Loucy (cell line): Measurements from ENCODE around the gene CCDC112.

ENCODE experiments used
- H2AFZ ChIP-seq: fragments of 200-600 bp; sonication (generic); 2 replicates; pipeline ENCODE4 v1.6.0; 2016; ENCODE audit warnings: antibody characterized with exemption, mild to moderate bottlenecking, low read length, moderate library complexity
- H3F3A ChIP-seq: fragments of 200-600 bp; 2 replicates; pipeline ENCODE4 v1.6.0; 2016; ENCODE audit warnings: antibody characterized with exemption, low read depth, mild to moderate bottlenecking
- H3K27me3 ChIP-seq: fragments of 200-600 bp; sonication (generic); 2 replicates; pipeline ENCODE4 v1.6.1; 2014; ENCODE audit warnings: low read length, mild to moderate bottlenecking; ENCODE audit not compliant: insufficient read depth, poor library complexity, severe bottlenecking
- H3K36me3 ChIP-seq: fragments of 200-600 bp; sonication (generic); 2 replicates; pipeline ENCODE4 v1.6.1; 2016; ENCODE audit warnings: low read length; ENCODE audit not compliant: insufficient read depth
- H3K4me1 ChIP-seq: fragments of 200-600 bp; sonication (generic); 2 replicates; pipeline ENCODE4 v1.5.1; 2014; ENCODE audit warnings: low read length, mild to moderate bottlenecking; ENCODE audit not compliant: insufficient read depth, poor library complexity, severe bottlenecking
- H3K4me2 ChIP-seq: fragments of 200-600 bp; sonication (generic); 2 replicates; pipeline ENCODE4 v1.6.0; 2014; ENCODE audit warnings: antibody characterized with exemption, low read length, low read depth, mild to moderate bottlenecking; ENCODE audit not compliant: poor library complexity, severe bottlenecking
- H3K4me3 ChIP-seq: fragments of 200-600 bp; sonication (generic); 2 replicates; pipeline ENCODE4 v1.5.1; 2014; ENCODE audit warnings: low read length, mild to moderate bottlenecking, mixed read lengths; ENCODE audit not compliant: poor library complexity, severe bottlenecking
- H3K79me2 ChIP-seq: fragments of 200-600 bp; sonication (generic); 2 replicates; pipeline ENCODE4 v1.6.1; 2014; ENCODE audit warnings: low read length; ENCODE audit not compliant: insufficient read depth
- H3K9ac ChIP-seq: fragments of 200-600 bp; sonication (generic); 2 replicates; pipeline ENCODE4 v1.6.0; 2014; ENCODE audit warnings: mild to moderate bottlenecking, low read depth, low read length, moderate library complexity; ENCODE audit not compliant: poor library complexity, severe bottlenecking
- H3K9me2 ChIP-seq: fragments of 200-600 bp; sonication (generic); replicated peaks from 2 replicates; pipeline ENCODE4 v1.6.1; 2016; ENCODE audit warnings: low read depth, low read length, mixed read lengths
- H3K9me3 ChIP-seq: fragments of 200-600 bp; sonication (generic); 2 replicates; pipeline ENCODE4 v1.6.1; 2014; ENCODE audit warnings: mild to moderate bottlenecking, antibody characterized with exemption, low read length, low read depth; ENCODE audit not compliant: insufficient read depth
- H4K20me1 ChIP-seq: fragments of 200-600 bp; sonication (generic); 2 replicates; pipeline ENCODE4 v1.6.0; 2014; ENCODE audit warnings: antibody characterized with exemption, low read length, mild to moderate bottlenecking; ENCODE audit not compliant: insufficient read depth, poor library complexity, severe bottlenecking
- CTCF ChIP-seq: fragments of 200-600 bp; sonication (generic); conservative IDR thresholded peaks from 2 replicates; pipeline ENCODE4 v1.5.1; 2014; ENCODE audit warnings: mild to moderate bottlenecking, antibody characterized with exemption, low read length
- EZH2phosphoT487 ChIP-seq: fragments of 200-600 bp; IDR thresholded peaks from 2 replicates; pipeline ENCODE4 v1.6.1; 2018; ENCODE audit warnings: antibody characterized with exemption, mild to moderate bottlenecking, moderate library complexity, borderline replicate concordance

The CCDC112 gene

GRCh38 chr5:115296124-115297022 is at the start of gene CCDC112:
TSS of gene CCDC112 (minus strand) at chr5:115296654. CDS start at chr5:115296543, 111 bp downstream.
- H4K20me1 ChIP-seq, result no peaks in the 10 kb centered on the region
- H3K9ac ChIP-seq, result peak within 1 kb of the TSS; percentile 78
- no peaks in the 10 kb centered on the region for H3K9me3 ChIP-seq
- peak within 1 kb of the TSS; percentile 84 for H2AFZ ChIP-seq
- no peaks in the 10 kb centered on the region for H3F3A ChIP-seq
- no peaks in the 10 kb centered on the region for H3K36me3 ChIP-seq
- H3K4me1 ChIP-seq, result peaks cover 7% of the 10 kb centered on the region
- no peaks in the 10 kb centered on the region for H3K27me3 ChIP-seq
- peak within 1 kb of the TSS; percentile 76 for H3K4me3 ChIP-seq
- TF ChIP-seq CTCF (no peak), EZH2phosphoT487 (no peak)
- H3K4me2 ChIP-seq, result peak within 1 kb of the TSS; percentile 64
- H3K9me2 ChIP-seq, result no peaks in the 10 kb centered on the region
- H3K79me2 ChIP-seq, result peaks cover 9% of the 10 kb centered on the region; the same call in 1 of the 2 replicates

- no peak for TF ChIP-seq EZH2phosphoT487
- no peak for TF ChIP-seq CTCF
- no peak overlapping the region for H2AFZ ChIP-seq
- H3K4me2 ChIP-seq, result no peak overlapping the region
- no peaks in the 10 kb centered on the region for H3K9me3 ChIP-seq
- H3F3A ChIP-seq, result no peaks in the 10 kb centered on the region
- H3K79me2 ChIP-seq, result no peaks in the 10 kb centered on the region
- H3K4me3 ChIP-seq, result no peak overlapping the region
- H4K20me1 ChIP-seq, result no peaks in the 10 kb centered on the region
- no peaks in the 10 kb centered on the region for H3K9me2 ChIP-seq
- H3K27me3 ChIP-seq, result no peaks in the 10 kb centered on the region
- no peaks in the 10 kb centered on the region for H3K36me3 ChIP-seq
- no peaks in the 10 kb centered on the region for H3K4me1 ChIP-seq
- no peak overlapping the region for H3K9ac ChIP-seq
Measured at GRCh38 chr5:115345344-115345743, 48.9 kb upstream of the CCDC112 start.

DNA sequence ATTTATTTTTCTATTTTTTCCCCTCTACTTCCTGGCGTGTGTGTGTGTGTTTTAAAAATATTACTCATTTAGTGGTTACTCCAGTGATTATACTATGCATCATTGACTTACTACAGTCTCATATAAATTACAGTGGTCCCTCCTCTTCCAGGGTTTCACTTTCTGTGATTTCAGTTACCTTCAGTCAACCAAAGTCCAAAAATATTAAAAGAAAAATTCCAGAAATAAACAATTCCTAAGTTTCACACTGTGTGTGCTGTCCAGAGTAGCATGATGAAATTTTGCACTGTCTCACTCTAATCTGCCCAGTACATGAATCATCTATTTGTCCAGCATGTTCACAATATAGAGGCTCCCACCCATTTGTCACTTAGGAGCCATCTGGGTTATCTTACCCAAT is 47.4 kb upstream of the CCDC112 start:
- no peak overlapping the region for H3K4me3 ChIP-seq
- TF ChIP-seq EZH2phosphoT487 (no peak), CTCF (no peak)
- no peak overlapping the region for H2AFZ ChIP-seq
- H3K9ac ChIP-seq, result no peak overlapping the region
- no peaks in the 10 kb centered on the region for H3F3A ChIP-seq
- H3K4me2 ChIP-seq, result no peak overlapping the region
- no peaks in the 10 kb centered on the region for H3K27me3 ChIP-seq
- H3K9me2 ChIP-seq, result no peaks in the 10 kb centered on the region
- H3K79me2 ChIP-seq, result no peaks in the 10 kb centered on the region
- no peaks in the 10 kb centered on the region for H3K4me1 ChIP-seq
- H3K36me3 ChIP-seq, result no peaks in the 10 kb centered on the region
- no peaks in the 10 kb centered on the region for H3K9me3 ChIP-seq
- no peaks in the 10 kb centered on the region for H4K20me1 ChIP-seq
